HepG2 (cell line): ENCODE results near the gene L3MBTL3. TPM values are rescaled to one million over a fixed set of nuclear protein-coding genes. Genes with fewer than 3 reads are reported as not detected.

Experiments
- ATAC-seq: fragments of 200-7000 bp; cut with Tn5 transposase; 3 replicates; pipeline ENCODE4 v1.9.1; 2020; ENCODE audit warnings: mild to moderate bottlenecking, moderate library complexity
- BruUV-seq: library from RNA; stranded (reverse); fragments of 400-500 nt; replicated peaks from 2 replicates; lab custom pipeline; 2021; lab: Mats Ljungman, UMichigan
- CTCF ChIA-PET: fragments of 300-600 bp; formaldehyde crosslinking; extraction: SDS; loops from one replicate; lab custom pipeline; 2021; ENCODE audit warnings: low total read pairs, inconsistent platforms, low intra/inter-chr PET ratio; lab: Yijun Ruan, JAX
- POLR2A ChIA-PET: fragments of 350-600 bp; sonication (Branson Sonifier 250); formaldehyde crosslinking; loops from one replicate; lab custom pipeline; 2020; ENCODE audit warnings: antibody characterized with exemption, inconsistent platforms; lab: Yijun Ruan, JAX
- DNase-seq: peaks from one replicate; pipeline ENCODE4 v3.0.0-alpha.2; 2015; ENCODE audit warnings: low spot score
- FAIRE-seq: peaks from 3 replicates; lab custom pipeline; 2011; peaks lifted over from hg19 to GRCh38; lab: Jason Lieb, UNC
- H2AFZ ChIP-seq: one replicate; pipeline ENCODE4 v1.6.1; 2011; ENCODE audit warnings: low read length, inconsistent platforms
- H3K27ac ChIP-seq: fragments of 300-600 bp; 3 replicates; pipeline ENCODE4 v1.8.0; 2011; ENCODE audit warnings: mixed run types, mild to moderate bottlenecking, mixed read lengths, low read length, inconsistent platforms; ENCODE audit not compliant: insufficient read depth; ENCODE audit errors: extremely low read length
- H3K27me3 ChIP-seq, 2 experiments: fragments of 200-600 bp in 1 of 2; 2 replicates in 1 of 2; 3 replicates in 1 of 2; pipeline versions ENCODE4 v1.6.0 to v1.8.0; 2011; ENCODE audit warnings: low read length in 2 of 2, mild to moderate bottlenecking in 2 of 2, moderate library complexity in 2 of 2, inconsistent platforms in 1 of 2; ENCODE audit not compliant: insufficient read depth in 2 of 2, control insufficient read depth in 1 of 2
- H3K36me3 ChIP-seq, 2 experiments: fragments of 200-600 bp in 1 of 2; replicated peaks in 1 of 2; 2 replicates in 1 of 2; 3 replicates in 1 of 2; pipeline versions ENCODE4 v1.5.1 to v1.8.0; 2011; ENCODE audit warnings: low read length in 2 of 2, inconsistent platforms in 1 of 2; ENCODE audit not compliant: insufficient read depth in 2 of 2, control insufficient read depth in 1 of 2
- H3K4me1 ChIP-seq: 2 replicates; pipeline ENCODE4 v1.5.1; 2012; ENCODE audit warnings: low read length, inconsistent platforms; ENCODE audit not compliant: insufficient read depth
- H3K4me2 ChIP-seq: 2 replicates; pipeline ENCODE4 v1.6.0; 2011; ENCODE audit warnings: low read depth, low read length, inconsistent platforms
- H3K4me3 ChIP-seq, 3 experiments: fragments of 200-600 bp in 1 of 3; sonication (generic), shearing (Covaris generic) in 1 of 3; replicated peaks in 1 of 3; 2 replicates each; pipeline ENCODE4 v1.5.1; 2011 to 2016; ENCODE audit warnings: low read length in 3 of 3, inconsistent platforms in 2 of 3, low read depth in 2 of 3, mild to moderate bottlenecking in 2 of 3, control low read depth in 1 of 3, mixed read lengths in 1 of 3; ENCODE audit not compliant: insufficient read depth in 1 of 3
- H3K79me2 ChIP-seq: one replicate; pipeline ENCODE4 v1.6.1; 2011; ENCODE audit warnings: low read length, inconsistent platforms; ENCODE audit not compliant: insufficient read depth
- H3K9ac ChIP-seq: 2 replicates; pipeline ENCODE4 v1.6.0; 2011; ENCODE audit warnings: mild to moderate bottlenecking, low read depth, low read length, inconsistent platforms; ENCODE audit not compliant: insufficient read depth
- H3K9me3 ChIP-seq: 2 replicates; pipeline ENCODE4 v1.5.1; 2012; ENCODE audit warnings: mild to moderate bottlenecking, low read length
- H4K20me1 ChIP-seq: 2 replicates; pipeline ENCODE4 v1.6.0; 2011; ENCODE audit warnings: inconsistent platforms, mild to moderate bottlenecking, low read length, moderate library complexity; ENCODE audit not compliant: insufficient read depth
- AHDC1 ChIP-seq: sonication (generic); formaldehyde crosslinking; IDR thresholded peaks from 2 replicates; pipeline ENCODE4 v1.5.1; 2020; ENCODE audit warnings: mild to moderate bottlenecking, missing genetic modification reagents, borderline replicate concordance
- ARNT2 ChIP-seq: sonication (generic); formaldehyde crosslinking; IDR thresholded peaks from 2 replicates; pipeline ENCODE4 v1.8.0; 2022; ENCODE audit warnings: mild to moderate bottlenecking, low read depth, missing genetic modification reagents, moderate library complexity
- BCL3 ChIP-seq: sonication (generic); formaldehyde crosslinking; IDR thresholded peaks from 2 replicates; pipeline ENCODE4 v1.5.1; 2020; ENCODE audit warnings: mild to moderate bottlenecking, missing genetic modification reagents, moderate library complexity
- CEBPG ChIP-seq: IDR thresholded peaks from 2 replicates; pipeline ENCODE4 v1.6.1; 2016
- FOXJ3 ChIP-seq: sonication (generic); formaldehyde crosslinking; IDR thresholded peaks from 2 replicates; pipeline ENCODE4 v1.4.0; 2020; ENCODE audit warnings: missing genetic modification reagents, mild to moderate bottlenecking, borderline replicate concordance
- NBN ChIP-seq: fragments of 450-650 bp; conservative IDR thresholded peaks from 2 replicates; pipeline ENCODE4 v1.6.1; 2017
- PHF8 ChIP-seq: sonication (generic); formaldehyde crosslinking; IDR thresholded peaks from 2 replicates; pipeline ENCODE4 v1.5.0; 2020; ENCODE audit warnings: missing genetic modification reagents
- RFX1 ChIP-seq: fragments of 450-650 bp; IDR thresholded peaks from 2 replicates; pipeline ENCODE4 v1.6.1; 2017
- RFX3 ChIP-seq: IDR thresholded peaks from 2 replicates; pipeline ENCODE4 v1.6.1; 2016; ENCODE audit warnings: missing biosample characterization, missing genetic modification reagents
- SIX1 ChIP-seq: sonication (generic); formaldehyde crosslinking; IDR thresholded peaks from 2 replicates; pipeline ENCODE4 v1.4.0; 2020; ENCODE audit warnings: missing genetic modification reagents, borderline replicate concordance
- ZNF354B ChIP-seq: sonication (generic); formaldehyde crosslinking; IDR thresholded peaks from 2 replicates; pipeline ENCODE4 v1.8.0; 2022; ENCODE audit warnings: mild to moderate bottlenecking, missing genetic modification reagents
- ZNF691 ChIP-seq: sonication (generic); formaldehyde crosslinking; IDR thresholded peaks from 2 replicates; pipeline ENCODE4 v1.4.0; 2020; ENCODE audit warnings: missing genetic modification reagents, low read depth, mild to moderate bottlenecking, borderline replicate concordance
- WGBS: methylation state at CpG from one replicate; pipeline ENCODE4 v1.1.6; 2017; ENCODE audit warnings: low lambda C conversion rate; 5-methylcytosine and 5-hydroxymethylcytosine counted together
- in situ Hi-C: cut with HindIII; loops from 2 replicates; pipeline ENCODE4 v1.10.0; 2017; ENCODE audit warnings: low pct_unique_long_range_greater_than_20kb; ENCODE audit not compliant: extremely low pct_ligation_motif_present
- intact Hi-C: fragments of 100-400 bp; cut with micrococcal nuclease; formaldehyde crosslinking; loops from one replicate; pipeline ENCODE4 v1.10.0; 2022; ENCODE audit not compliant: unreplicated experiment
- polyA plus RNA-seq, 8 experiments: library from polyadenylated mRNA; depleted of rRNA in 3 of 8; stranded (reverse) in 7 of 8; unstranded in 1 of 8; fragments of >200 nt; fragmentation: Illumina TruSeq in 4 of 8; extraction: Trizol in 4 of 8; gene quantifications; 2 replicates each; pipeline versions ENCODE4 v1.2.1 to v1.2.3, GENCODE V29; 2011 to 2016; ENCODE audit warnings: low read depth in 4 of 8, missing spikeins in 1 of 8, mixed read lengths in 1 of 8; ENCODE audit not compliant: insufficient read depth in 1 of 8
- total RNA-seq, 5 experiments: library from RNA; depleted of rRNA; stranded (reverse); fragments of >200 nt; fragmentation: Illumina TruSeq; extraction: Trizol; gene quantifications; 2 replicates each; pipeline ENCODE4 v1.2.3, GENCODE V29; 2016; ENCODE audit warnings: low read depth in 1 of 5

The L3MBTL3 gene
- total and polyA plus RNA-seq, 2 of the 13 experiments (the other 11 are each of a cell fraction or from before 2014, with no cell fraction given): 1.5 to 2.5 TPM

- CTCF ChIA-PET: no interaction called here
- no peak overlapping the region for H3K27ac ChIP-seq
- FAIRE-seq (no peak), DNase-seq (no peak), ATAC-seq (no peak)
- POLR2A ChIA-PET: no interaction called here
- H3K36me3 ChIP-seq: no peaks in the 10 kb centered on the region
- no TSS peak for BruUV-seq
- intact Hi-C loops: no loop called here
- H3K27me3 ChIP-seq: no peaks in the 10 kb centered on the region
- H3K9me3 ChIP-seq: no peaks in the 10 kb centered on the region
- WGBS: 48% methylated on average over 6 of the region's 6 CpGs
- H3K4me3 ChIP-seq: no peak overlapping the region
- no peaks in the 10 kb centered on the region for H3K79me2 ChIP-seq
- H2AFZ ChIP-seq: no peak overlapping the region
- in situ Hi-C loops: no loop called here
- no peaks in the 10 kb centered on the region for H3K4me1 ChIP-seq
- no peak overlapping the region for H3K9ac ChIP-seq
- H4K20me1 ChIP-seq: no peaks in the 10 kb centered on the region
- TF ChIP-seq ZNF354B (CRISPR knock-in tag): no peak
- peak; percentile 31; the same call in 1 of the 2 replicates for TF ChIP-seq RFX1
- no peak for TF ChIP-seq RFX3 (CRISPR knock-in tag)
- H3K4me2 ChIP-seq: no peak overlapping the region
Measured at GRCh38 chr6:130070792-130071191, 52.4 kb downstream of the L3MBTL3 start.

GRCh38 chr6:130075879-130076460 is 57.6 kb downstream of the L3MBTL3 start:
- FAIRE-seq (no peak), ATAC-seq (no peak), DNase-seq (no peak)
- Histone ChIP-seq H3K36me3 (no peaks in the 10 kb centered on the region), H3K9me3 (no peaks in the 10 kb centered on the region), H3K4me1 (no peaks in the 10 kb centered on the region), H2AFZ (no peak overlapping the region), H3K79me2 (no peaks in the 10 kb centered on the region), H3K27ac (no peak overlapping the region), H3K4me2 (no peak overlapping the region), H3K9ac (no peak overlapping the region), H3K4me3 (no peak overlapping the region), H3K27me3 (no peaks in the 10 kb centered on the region), H4K20me1 (no peaks in the 10 kb centered on the region)
- CTCF ChIA-PET: no interaction called here
- in situ Hi-C loops (no loop called here), intact Hi-C loops (no loop called here)
- WGBS: 21% methylated on average over 3 of the region's 3 CpGs
- POLR2A ChIA-PET: no interaction called here
- BruUV-seq: no TSS peak
- TF ChIP-seq FOXJ3 (CRISPR knock-in tag) (no peak), AHDC1 (CRISPR knock-in tag) (no peak), CEBPG (no peak), BCL3 (CRISPR knock-in tag) (no peak), PHF8 (CRISPR knock-in tag) (no peak), ARNT2 (no peak), NBN (no peak), ZNF691 (CRISPR knock-in tag) (no peak), SIX1 (CRISPR knock-in tag) (no peak)
